SK-N-SH treated with all-trans-retinoic acid at 6 μM for 48 hours (cell line): ENCODE measurements around the gene PDSS2.

Source experiments
- ARNTL ChIP-seq: fragments of 450-650 bp; formaldehyde crosslinking; IDR thresholded peaks from 2 replicates; pipeline ENCODE4 v1.5.0; 2020; ENCODE audit warnings: low read depth, mild to moderate bottlenecking, moderate library complexity, borderline replicate concordance
- GLIS3 ChIP-seq: fragments of 250-450 bp; sonication (Bioruptor Pico); IDR thresholded peaks from 2 replicates; pipeline ENCODE4 v1.5.0; 2020; ENCODE audit warnings: mild to moderate bottlenecking, moderate library complexity
- PATZ1 ChIP-seq: fragments of 250-450 bp; sonication (Bioruptor Pico); IDR thresholded peaks from 2 replicates; pipeline ENCODE4 v1.8.0; 2020; ENCODE audit warnings: mild to moderate bottlenecking, moderate library complexity, borderline replicate concordance
- SNAI2 ChIP-seq: fragments of 250-450 bp; sonication (Bioruptor Pico); IDR thresholded peaks from 2 replicates; pipeline ENCODE4 v1.5.0; 2020; ENCODE audit warnings: mild to moderate bottlenecking, moderate library complexity
- ZFP3 ChIP-seq: fragments of 250-450 bp; sonication (Bioruptor Pico); IDR thresholded peaks from 2 replicates; pipeline ENCODE4 v1.5.0; 2020; ENCODE audit warnings: mild to moderate bottlenecking, moderate library complexity
- ZNF565 ChIP-seq: fragments of 450-650 bp; formaldehyde crosslinking; conservative IDR thresholded peaks from 2 replicates; pipeline ENCODE4 v1.5.0; 2020; ENCODE audit warnings: low read depth, mild to moderate bottlenecking, moderate library complexity
- TF ChIP-seq, protein P1 (sequence below): fragments of 250-450 bp; sonication (Bioruptor Pico); IDR thresholded peaks from 2 replicates; pipeline ENCODE4 v1.5.1; 2021; ENCODE audit warnings: mild to moderate bottlenecking, moderate library complexity

GRCh38 chr6:107399935-107400334 is 59.4 kb downstream of the PDSS2 start:
- TF ChIP-seq SNAI2 (CRISPR knock-in tag) = no peak
- TF ChIP-seq ZFP3 = no peak
- TF ChIP-seq GLIS3 (CRISPR knock-in tag) = no peak
- no peak for TF ChIP-seq ZNF565 (CRISPR knock-in tag)
- TF ChIP-seq PATZ1 (CRISPR knock-in tag) = no peak
- no peak for TF ChIP-seq ARNTL (CRISPR knock-in tag)
- TF ChIP-seq, protein P1, sequence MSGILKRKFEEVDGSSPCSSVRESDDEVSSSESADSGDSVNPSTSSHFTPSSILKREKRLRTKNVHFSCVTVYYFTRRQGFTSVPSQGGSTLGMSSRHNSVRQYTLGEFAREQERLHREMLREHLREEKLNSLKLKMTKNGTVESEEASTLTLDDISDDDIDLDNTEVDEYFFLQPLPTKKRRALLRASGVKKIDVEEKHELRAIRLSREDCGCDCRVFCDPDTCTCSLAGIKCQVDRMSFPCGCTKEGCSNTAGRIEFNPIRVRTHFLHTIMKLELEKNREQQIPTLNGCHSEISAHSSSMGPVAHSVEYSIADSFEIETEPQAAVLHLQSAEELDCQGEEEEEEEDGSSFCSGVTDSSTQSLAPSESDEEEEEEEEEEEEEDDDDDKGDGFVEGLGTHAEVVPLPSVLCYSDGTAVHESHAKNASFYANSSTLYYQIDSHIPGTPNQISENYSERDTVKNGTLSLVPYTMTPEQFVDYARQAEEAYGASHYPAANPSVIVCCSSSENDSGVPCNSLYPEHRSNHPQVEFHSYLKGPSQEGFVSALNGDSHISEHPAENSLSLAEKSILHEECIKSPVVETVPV (CRISPR knock-in tag) = no peak
